Mesenchymal stem cell (in vitro differentiated cells and primary cell): ENCODE measurements around the gene KIRREL3.

Experiments
- DNase-seq: peaks from one replicate; pipeline ENCODE4 v3.0.0-alpha.2; 2013
- H2AFZ ChIP-seq: one replicate; pipeline ENCODE4 v1.6.1; 2013; ENCODE audit warnings: low read depth, mild to moderate bottlenecking, control low read depth, inconsistent platforms, low read length, moderate library complexity
- H2AK5ac ChIP-seq: 2 replicates; pipeline ENCODE4 v1.6.1; 2013; ENCODE audit warnings: low read length, moderate library complexity, mild to moderate bottlenecking, inconsistent platforms; ENCODE audit not compliant: severe bottlenecking
- H2BK120ac ChIP-seq: one replicate; pipeline ENCODE4 v1.6.1; 2013; ENCODE audit warnings: low read depth, mild to moderate bottlenecking, inconsistent platforms, low read length, moderate library complexity
- H2BK12ac ChIP-seq, 2 experiments: one replicate each; pipeline ENCODE4 v1.6.1; 2013; ENCODE audit warnings: inconsistent platforms in 2 of 2, low read length in 2 of 2, mild to moderate bottlenecking in 2 of 2, moderate library complexity in 2 of 2, control low read depth in 1 of 2
- H2BK15ac ChIP-seq: one replicate; pipeline ENCODE4 v1.6.1; 2013; ENCODE audit warnings: mild to moderate bottlenecking, low read depth, inconsistent platforms; ENCODE audit not compliant: poor library complexity, severe bottlenecking
- H2BK5ac ChIP-seq: 2 replicates; pipeline ENCODE4 v1.6.1; 2013; ENCODE audit warnings: low read depth, mild to moderate bottlenecking, low read length, control low read depth, inconsistent platforms; ENCODE audit not compliant: poor library complexity, severe bottlenecking
- H3K14ac ChIP-seq, 2 experiments: one replicate each; pipeline ENCODE4 v1.6.1; 2013; ENCODE audit warnings: inconsistent platforms in 2 of 2, low read length in 2 of 2, control low read depth in 1 of 2, mild to moderate bottlenecking in 1 of 2, moderate library complexity in 1 of 2
- H3K18ac ChIP-seq, 2 experiments: one replicate each; pipeline ENCODE4 v1.6.1; 2013; ENCODE audit warnings: inconsistent platforms in 2 of 2, low read length in 2 of 2, control low read depth in 1 of 2, low read depth in 1 of 2, mild to moderate bottlenecking in 1 of 2
- H3K23ac ChIP-seq, 2 experiments: one replicate each; pipeline ENCODE4 v1.6.1; 2013; ENCODE audit warnings: inconsistent platforms in 2 of 2, low read length in 2 of 2, mild to moderate bottlenecking in 2 of 2, moderate library complexity in 2 of 2, control low read depth in 1 of 2
- H3K27ac ChIP-seq: 2 replicates; pipeline ENCODE4 v1.5.1; 2013; ENCODE audit warnings: mild to moderate bottlenecking, moderate library complexity, low read length, control low read depth, inconsistent platforms; ENCODE audit not compliant: poor library complexity, severe bottlenecking
- H3K27me3 ChIP-seq, 2 experiments: 2 replicates each; pipeline versions ENCODE4 v1.6.1 to v1.7.0; 2013; ENCODE audit warnings: low read length in 2 of 2, mild to moderate bottlenecking in 2 of 2, moderate library complexity in 2 of 2, control low read depth in 1 of 2, inconsistent platforms in 1 of 2; ENCODE audit not compliant: control insufficient read depth in 1 of 2, insufficient read depth in 1 of 2
- H3K36me3 ChIP-seq, 2 experiments: 2 replicates each; pipeline versions ENCODE4 v1.6.1 to v1.7.0; 2013; ENCODE audit warnings: low read length in 2 of 2, control low read depth in 1 of 2, inconsistent platforms in 1 of 2, low read depth in 1 of 2, mild to moderate bottlenecking in 1 of 2; ENCODE audit not compliant: insufficient read depth in 2 of 2, control insufficient read depth in 1 of 2
- H3K4ac ChIP-seq, 2 experiments: one replicate each; pipeline ENCODE4 v1.6.1; 2013; ENCODE audit warnings: inconsistent platforms in 2 of 2, low read length in 2 of 2, mild to moderate bottlenecking in 2 of 2, moderate library complexity in 2 of 2, control low read depth in 1 of 2, low read depth in 1 of 2
- H3K4me1 ChIP-seq: 2 replicates; pipeline ENCODE4 v1.6.1; 2013; ENCODE audit warnings: low read depth, low read length, control low read depth; ENCODE audit not compliant: control insufficient read depth, insufficient read depth
- H3K4me2 ChIP-seq: 2 replicates; pipeline ENCODE4 v1.6.1; 2013; ENCODE audit warnings: low read length, mild to moderate bottlenecking, inconsistent platforms; ENCODE audit not compliant: poor library complexity, severe bottlenecking
- H3K4me3 ChIP-seq, 2 experiments: 2 replicates each; pipeline versions ENCODE4 v1.5.1 to v1.7.0; 2013; ENCODE audit warnings: low read length in 2 of 2, mild to moderate bottlenecking in 2 of 2, control low read depth in 1 of 2, low read depth in 1 of 2; ENCODE audit not compliant: insufficient read depth in 1 of 2
- H3K79me1 ChIP-seq: replicated peaks from 2 replicates; pipeline ENCODE4 v1.6.1; 2013; ENCODE audit warnings: mild to moderate bottlenecking, control low read depth, low read length, inconsistent platforms; ENCODE audit not compliant: poor library complexity, severe bottlenecking
- H3K9ac ChIP-seq: 2 replicates; pipeline ENCODE4 v1.7.0; 2013; ENCODE audit warnings: mild to moderate bottlenecking, low read length, moderate library complexity
- H3K9me3 ChIP-seq: 2 replicates; pipeline ENCODE4 v1.7.0; 2013; ENCODE audit warnings: mild to moderate bottlenecking, low read length; ENCODE audit not compliant: control insufficient read depth
- H4K8ac ChIP-seq: one replicate; pipeline ENCODE4 v1.6.1; 2013; ENCODE audit warnings: inconsistent platforms, mild to moderate bottlenecking, low read length, moderate library complexity
- H4K91ac ChIP-seq: one replicate; pipeline ENCODE4 v1.6.1; 2013; ENCODE audit warnings: mild to moderate bottlenecking, low read length, inconsistent platforms
- WGBS: methylation state at CpG from one replicate; pipeline ENCODE4 v1.1.7; 2013; ENCODE audit warnings: mixed read lengths; 5-methylcytosine and 5-hydroxymethylcytosine counted together

The KIRREL3 gene

GRCh38 chr11:126405906-126406305 is 594.7 kb downstream of the KIRREL3 start:
- no peak overlapping the region for H3K4ac ChIP-seq
- 89% methylated on average over 7 of the region's 7 CpGs for WGBS
- H2BK5ac ChIP-seq, result no peak overlapping the region
- no peak overlapping the region for H3K4me2 ChIP-seq
- H2AK5ac ChIP-seq, result no peak overlapping the region
- peaks cover 6% of the 10 kb centered on the region for H3K4me1 ChIP-seq
- no peaks in the 10 kb centered on the region for H3K9me3 ChIP-seq
- no peak overlapping the region for H3K23ac ChIP-seq
- no peak overlapping the region for H2BK120ac ChIP-seq
- H2BK12ac ChIP-seq, result no peak overlapping the region
- no peak for DNase-seq
- no peak overlapping the region for H3K9ac ChIP-seq
- no peak overlapping the region for H3K4me3 ChIP-seq
- no peak overlapping the region for H3K18ac ChIP-seq
- no peak overlapping the region for H4K8ac ChIP-seq
- no peak overlapping the region for H2AFZ ChIP-seq
- H3K79me1 ChIP-seq, result peaks cover 4% of the 10 kb centered on the region
- no peak overlapping the region for H4K91ac ChIP-seq
- peaks cover 29 to 52% of the 10 kb centered on the region in 2 experiments for H3K36me3 ChIP-seq
- no peaks in the 10 kb centered on the region for H3K27me3 ChIP-seq
- H3K14ac ChIP-seq, result no peak overlapping the region
- H2BK15ac ChIP-seq, result peak overlapping the region; percentile 48
- no peak overlapping the region for H3K27ac ChIP-seq

GRCh38 chr11:126405374-126405773 is 595.2 kb downstream of the KIRREL3 start:
- Histone ChIP-seq H3K27me3 (no peaks in the 10 kb centered on the region), H3K9me3 (no peaks in the 10 kb centered on the region), H3K9ac (no peak overlapping the region), H3K4me1 (peaks cover 6% of the 10 kb centered on the region), H2BK5ac (no peak overlapping the region), H2AFZ (no peak overlapping the region), H4K91ac (no peak overlapping the region), H3K27ac (no peak overlapping the region), H3K4ac (no peak overlapping the region), H2BK120ac (no peak overlapping the region), H3K23ac (no peak overlapping the region), H3K79me1 (peaks cover 4% of the 10 kb centered on the region), H3K14ac (no peak overlapping the region), H3K36me3 (peaks cover 29 to 49% of the 10 kb centered on the region in 2 experiments), H2AK5ac (no peak overlapping the region), H3K4me2 (no peak overlapping the region), H3K4me3 (no peak overlapping the region), H4K8ac (no peak overlapping the region), H2BK12ac (no peak overlapping the region), H3K18ac (no peak overlapping the region), H2BK15ac (no peak overlapping the region)
- DNase-seq, result no peak
- WGBS, result 95% methylated on average over 2 of the region's 3 CpGs

GRCh38 chr11:126404367-126404766 is 596.2 kb downstream of the KIRREL3 start:
- no peak overlapping the region for H2BK15ac ChIP-seq
- H3K14ac ChIP-seq, result no peak overlapping the region
- no peak overlapping the region for H2BK12ac ChIP-seq
- no peak overlapping the region for H3K27ac ChIP-seq
- no peaks in the 10 kb centered on the region for H3K9me3 ChIP-seq
- H3K4me1 ChIP-seq, result peaks cover 6% of the 10 kb centered on the region
- H2AFZ ChIP-seq, result no peak overlapping the region
- H3K4me2 ChIP-seq, result no peak overlapping the region
- no peak for DNase-seq
- no peak overlapping the region for H4K8ac ChIP-seq
- no peak overlapping the region for H3K18ac ChIP-seq
- no peak overlapping the region for H3K9ac ChIP-seq
- no peak overlapping the region for H3K4me3 ChIP-seq
- no peak overlapping the region for H2AK5ac ChIP-seq
- H3K23ac ChIP-seq, result no peak overlapping the region
- H3K36me3 ChIP-seq, result peaks cover 22 to 43% of the 10 kb centered on the region in 2 experiments
- no peak overlapping the region for H2BK5ac ChIP-seq
- no peak overlapping the region for H4K91ac ChIP-seq
- peaks cover 4% of the 10 kb centered on the region for H3K79me1 ChIP-seq
- no peak overlapping the region for H3K4ac ChIP-seq
- no peaks in the 10 kb centered on the region for H3K27me3 ChIP-seq
- 80% methylated on average over 5 of the region's 5 CpGs for WGBS
- H2BK120ac ChIP-seq, result no peak overlapping the region

- WGBS, result 96% methylated on average over 6 of the region's 8 CpGs
- H3K23ac ChIP-seq, result no peak overlapping the region
- H4K91ac ChIP-seq, result peak overlapping the region; percentile 29
These were observed 596.9 kb downstream of the KIRREL3 start for GRCh38 chr11:126403658-126404057.

More at GRCh38 chr11:126403658-126404057, 596.9 kb downstream of the KIRREL3 start:
- H3K18ac ChIP-seq, result no peak overlapping the region
- H2BK5ac ChIP-seq, result no peak overlapping the region
- no peak overlapping the region for H3K4me3 ChIP-seq
- no peak overlapping the region for H3K14ac ChIP-seq
- no peak overlapping the region for H3K9ac ChIP-seq
- no peak overlapping the region for H3K27ac ChIP-seq
- no peaks in the 10 kb centered on the region for H3K9me3 ChIP-seq
- peaks cover 15 to 36% of the 10 kb centered on the region in 2 experiments for H3K36me3 ChIP-seq
- H3K4me2 ChIP-seq, result no peak overlapping the region
- H3K4ac ChIP-seq, result no peak overlapping the region
- no peak overlapping the region for H2BK15ac ChIP-seq
- H2AK5ac ChIP-seq, result no peak overlapping the region
- H3K27me3 ChIP-seq, result no peaks in the 10 kb centered on the region
- H2BK12ac ChIP-seq, result no peak overlapping the region
- no peak overlapping the region for H2BK120ac ChIP-seq
- H2AFZ ChIP-seq, result no peak overlapping the region
- no peak for DNase-seq
- H3K79me1 ChIP-seq, result peaks cover 4% of the 10 kb centered on the region
- H4K8ac ChIP-seq, result no peak overlapping the region
- H3K4me1 ChIP-seq, result peaks cover 6% of the 10 kb centered on the region
